NB4 (cell line): ENCODE data around the gene HYKK.

Source experiments
- DNase-seq: peaks from one replicate; pipeline ENCODE4 v3.0.0; 2010; ENCODE audit warnings: low read depth
- H3K4me3 ChIP-seq: one replicate; pipeline ENCODE4 v1.5.1; 2011; ENCODE audit warnings: mild to moderate bottlenecking, low read depth, low read length, moderate library complexity
- MAX ChIP-seq: IDR thresholded peaks from 2 replicates; pipeline ENCODE4 v1.6.1; 2011; ENCODE audit warnings: low read depth, low read length
- MYC ChIP-seq: IDR thresholded peaks from 2 replicates; pipeline ENCODE4 v1.6.1; 2011; ENCODE audit warnings: low read depth, low read length
- POLR2A ChIP-seq: IDR thresholded peaks from 2 replicates; pipeline ENCODE4 v1.6.1; 2011; ENCODE audit warnings: mild to moderate bottlenecking; ENCODE audit not compliant: insufficient read length; ENCODE audit errors: extremely low read depth
- TF ChIP-seq, protein P1 (sequence below): IDR thresholded peaks from one replicate; pipeline ENCODE4 v1.5.1; 2012; ENCODE audit warnings: low read depth, low read length

HYKK gene

GRCh38 chr15:78481917-78482316, 25.5 kb upstream of the HYKK start:
- no peak for DNase-seq
- H3K4me3 ChIP-seq: no peak overlapping the region
- TF ChIP-seq POLR2A (no peak), MYC (no peak), MAX (no peak)
- TF ChIP-seq, protein P1, sequence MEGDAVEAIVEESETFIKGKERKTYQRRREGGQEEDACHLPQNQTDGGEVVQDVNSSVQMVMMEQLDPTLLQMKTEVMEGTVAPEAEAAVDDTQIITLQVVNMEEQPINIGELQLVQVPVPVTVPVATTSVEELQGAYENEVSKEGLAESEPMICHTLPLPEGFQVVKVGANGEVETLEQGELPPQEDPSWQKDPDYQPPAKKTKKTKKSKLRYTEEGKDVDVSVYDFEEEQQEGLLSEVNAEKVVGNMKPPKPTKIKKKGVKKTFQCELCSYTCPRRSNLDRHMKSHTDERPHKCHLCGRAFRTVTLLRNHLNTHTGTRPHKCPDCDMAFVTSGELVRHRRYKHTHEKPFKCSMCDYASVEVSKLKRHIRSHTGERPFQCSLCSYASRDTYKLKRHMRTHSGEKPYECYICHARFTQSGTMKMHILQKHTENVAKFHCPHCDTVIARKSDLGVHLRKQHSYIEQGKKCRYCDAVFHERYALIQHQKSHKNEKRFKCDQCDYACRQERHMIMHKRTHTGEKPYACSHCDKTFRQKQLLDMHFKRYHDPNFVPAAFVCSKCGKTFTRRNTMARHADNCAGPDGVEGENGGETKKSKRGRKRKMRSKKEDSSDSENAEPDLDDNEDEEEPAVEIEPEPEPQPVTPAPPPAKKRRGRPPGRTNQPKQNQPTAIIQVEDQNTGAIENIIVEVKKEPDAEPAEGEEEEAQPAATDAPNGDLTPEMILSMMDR: no peak

DNA sequence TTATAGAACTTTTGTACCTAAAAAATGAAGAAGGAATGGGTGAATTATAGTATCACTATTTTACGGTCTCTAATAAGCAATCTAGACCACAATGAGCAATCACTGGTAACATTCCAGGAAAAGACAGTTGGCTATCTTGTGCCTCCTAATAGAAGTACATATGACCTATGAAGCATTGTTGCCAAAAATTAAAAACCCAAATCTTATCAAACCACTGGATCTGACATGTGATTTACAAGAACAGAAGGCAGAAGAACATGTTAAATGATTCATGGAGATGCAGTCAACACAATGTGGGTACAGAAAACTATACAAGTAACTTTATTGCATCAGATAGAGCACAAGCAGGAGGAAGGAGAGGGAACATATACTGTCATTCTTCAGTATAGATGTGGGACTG, 14.5 kb upstream of the HYKK start:
- no peak overlapping the region for H3K4me3 ChIP-seq
- no peak for DNase-seq
- TF ChIP-seq MAX (no peak), POLR2A (no peak), MYC (no peak)
- TF ChIP-seq, protein P1: no peak

DNA sequence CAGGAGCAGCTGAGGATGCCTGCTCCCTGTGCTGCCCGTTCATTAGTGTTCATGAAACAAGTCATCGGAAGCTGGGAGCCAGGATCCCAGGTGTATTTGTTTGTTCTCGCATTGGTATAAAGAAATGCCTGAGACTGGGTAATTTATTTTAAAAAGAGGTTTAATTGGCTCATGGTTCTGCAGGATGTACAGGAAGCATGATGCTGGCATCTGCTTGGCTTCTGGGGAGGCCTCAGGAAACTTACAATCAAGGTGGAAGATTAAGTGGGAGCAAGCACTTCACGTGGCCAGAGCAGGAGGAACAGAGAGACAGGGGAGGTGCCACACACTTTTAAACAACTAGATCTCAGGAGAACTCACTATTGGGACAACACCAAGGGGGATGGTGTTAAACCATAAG, 5.5 kb upstream of the HYKK start:
- no peak overlapping the region for H3K4me3 ChIP-seq
- no peak for DNase-seq
- TF ChIP-seq, protein P1: no peak
- TF ChIP-seq MAX (no peak), MYC (no peak), POLR2A (no peak)

GRCh38 chr15:78502641-78503040, 4.7 kb upstream of the HYKK start:
- DNase-seq: no peak
- no peak overlapping the region for H3K4me3 ChIP-seq
- TF ChIP-seq, protein P1: no peak
- no peak for TF ChIP-seq MAX
- TF ChIP-seq POLR2A: no peak
- TF ChIP-seq MYC: no peak

DNA sequence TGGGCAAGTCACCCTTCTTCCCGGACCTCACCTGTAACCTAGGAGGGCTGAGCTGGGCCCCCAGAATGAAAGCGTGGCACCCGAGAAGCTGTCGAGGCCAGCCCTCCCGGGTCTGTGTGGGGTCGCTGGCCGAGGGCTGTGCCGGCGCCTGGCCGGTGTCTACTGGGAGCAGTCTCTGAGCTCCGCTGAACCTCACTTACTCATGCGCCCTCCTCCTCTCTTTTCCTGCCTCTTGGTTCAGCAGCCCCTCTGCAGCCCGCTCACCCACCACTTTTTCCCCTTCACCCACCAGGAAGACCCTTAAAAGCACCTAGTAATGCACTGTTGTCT, 419 bp downstream of the HYKK start:
- TF ChIP-seq, protein P1: no peak
- no peak for TF ChIP-seq MAX
- TF ChIP-seq POLR2A: no peak
- TF ChIP-seq MYC: no peak
- H3K4me3 ChIP-seq: peak overlapping the region; percentile 59
- no peak for DNase-seq

DNA sequence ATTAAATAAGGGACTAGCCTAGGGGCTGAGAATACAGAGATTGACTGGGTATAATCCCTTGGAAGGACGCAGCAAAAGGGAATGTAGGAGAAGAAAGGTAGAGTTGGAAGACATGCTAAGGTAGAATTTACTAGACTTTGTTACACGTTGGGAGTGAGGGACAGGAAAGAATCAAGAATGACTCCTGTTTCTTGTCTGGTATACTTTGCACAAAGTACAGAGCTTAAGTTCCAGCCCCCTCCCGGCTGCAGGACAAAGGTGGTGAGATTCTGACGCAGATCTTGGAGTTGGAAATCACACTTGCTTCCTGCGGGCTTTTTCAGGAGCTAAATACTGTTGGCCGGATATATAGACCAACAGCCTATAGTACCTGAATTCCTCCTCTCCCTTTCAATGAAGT, 895 bp downstream of the HYKK start:
- no peak overlapping the region for H3K4me3 ChIP-seq
- TF ChIP-seq, protein P1: no peak
- TF ChIP-seq POLR2A (no peak), MAX (no peak), MYC (no peak)
- DNase-seq: no peak
